GM18951 (cell line): ENCODE data around the gene FLNA.

Experiments
- POLR2A ChIP-seq: IDR thresholded peaks from 4 replicates; pipeline ENCODE4 v1.6.1; 2011; ENCODE audit warnings: mild to moderate bottlenecking; ENCODE audit not compliant: insufficient read length, insufficient read depth; ENCODE audit errors: extremely low read depth
- in situ Hi-C: fragments of 300-500 bp; cut with MboI; formaldehyde crosslinking; loops from one replicate; pipeline ENCODE4 v1.12.0; 2022; ENCODE audit warnings: low sequenced_read_pairs, mixed read lengths, inconsistent platforms; ENCODE audit not compliant: unreplicated experiment

Gene FLNA

GRCh38 chrX:154374313-154375155, at the start of gene FLNA:
FLNA (minus strand) TSS chrX:154374634; CDS start chrX:154371245, 3,389 bp downstream.
- in situ Hi-C loops, result no loop called here

GRCh38 chrX:154420402-154420756, 45.9 kb upstream of the FLNA start:
- in situ Hi-C loops, result no loop called here

More at GRCh38 chrX:154374313-154375155, at the start of gene FLNA:
- peak; percentile 23 for TF ChIP-seq POLR2A

GRCh38 chrX:154419688-154420401, 45.4 kb upstream of the FLNA start:
- in situ Hi-C loops, result no loop called here
- TF ChIP-seq POLR2A, result no peak

More at GRCh38 chrX:154420402-154420756, 45.9 kb upstream of the FLNA start:
- no peak for TF ChIP-seq POLR2A

- in situ Hi-C loops, result no loop called here
Measured at GRCh38 chrX:154419189-154419588, 44.8 kb upstream of the FLNA start.

GRCh38 chrX:154417157-154417556, 42.7 kb upstream of the FLNA start:
- TF ChIP-seq POLR2A, result no peak
- in situ Hi-C loops, result no loop called here

More at GRCh38 chrX:154419189-154419588, 44.8 kb upstream of the FLNA start:
- TF ChIP-seq POLR2A, result no peak

GRCh38 chrX:154413142-154413541, 38.7 kb upstream of the FLNA start:
- in situ Hi-C loops, result no loop called here
- TF ChIP-seq POLR2A, result no peak

- in situ Hi-C loops, result no loop called here
- TF ChIP-seq POLR2A, result no peak
Measured at GRCh38 chrX:154412468-154412867, 38.0 kb upstream of the FLNA start.

- in situ Hi-C loops, result no loop called here
- TF ChIP-seq POLR2A, result peak; percentile 38
Measured at GRCh38 chrX:154411981-154412340, 37.5 kb upstream of the FLNA start.

- in situ Hi-C loops, result no loop called here
- TF ChIP-seq POLR2A, result peak; percentile 10
Measured at GRCh38 chrX:154409222-154409871, 34.9 kb upstream of the FLNA start, which contains the start of gene DNASE1L1. DNASE1L1 (minus strand) TSS chrX:154409254; CDS start chrX:154405568, 3,686 bp downstream.

- peak; percentile 26 for TF ChIP-seq POLR2A
- in situ Hi-C loops, result no loop called here
Measured at GRCh38 chrX:154408659-154409221, 34.3 kb upstream of the FLNA start.

GRCh38 chrX:154404625-154405192, 30.3 kb upstream of the FLNA start:
- in situ Hi-C loops, result no loop called here
- no peak for TF ChIP-seq POLR2A

- TF ChIP-seq POLR2A, result no peak
- in situ Hi-C loops, result no loop called here
Measured at GRCh38 chrX:154403858-154404257, 29.4 kb upstream of the FLNA start.

GRCh38 chrX:154403192-154403591, 28.8 kb upstream of the FLNA start:
- in situ Hi-C loops, result no loop called here

More at GRCh38 chrX:154403192-154403591, 28.8 kb upstream of the FLNA start:
- no peak for TF ChIP-seq POLR2A
